ENCODE results near the gene ACTRT3.

Gene ACTRT3

GRCh38 chr3:169792359-169792758, 23.0 kb upstream of the ACTRT3 start:
- H3K9me2 ChIP-seq (ENCODE audit: low read depth, low read length): no peaks in the 10 kb centered on the region
- no peak overlapping the region for H3K9ac ChIP-seq (ENCODE audit: low read length)
- no peak overlapping the region for H3K27ac ChIP-seq (ENCODE audit: low read depth, low read length, poor library complexity, severe bottlenecking)
- H3F3A ChIP-seq (ENCODE audit: insufficient read depth, low read length): no peaks in the 10 kb centered on the region
- H3K36me3 ChIP-seq (ENCODE audit: insufficient read depth, low read length): peaks cover 35% of the 10 kb centered on the region
- no peak overlapping the region for H2AFZ ChIP-seq (ENCODE audit: low read length)
- no peaks in the 10 kb centered on the region for H3K9me3 ChIP-seq (ENCODE audit: low read length)
- no peaks in the 10 kb centered on the region for H3K4me1 ChIP-seq (ENCODE audit: insufficient read depth, low read length, severe bottlenecking)
- H3K79me2 ChIP-seq (ENCODE audit: insufficient read depth, low read length): no peaks in the 10 kb centered on the region
- H3K4me2 ChIP-seq (ENCODE audit: low read length): no peak overlapping the region
- no peaks in the 10 kb centered on the region for H3K27me3 ChIP-seq (ENCODE audit: insufficient read depth, low read length)
- no peak overlapping the region for H3K4me3 ChIP-seq (ENCODE audit: low read depth, low read length, poor library complexity, severe bottlenecking)
- H4K20me1 ChIP-seq (ENCODE audit: insufficient read depth, low read length): no peaks in the 10 kb centered on the region
- no peak for TF ChIP-seq EZH2 (IDR thresholded peaks at IDR 0.05; ENCODE audit: borderline replicate concordance, low read length)
- TF ChIP-seq CTCF (IDR thresholded peaks at IDR 0.05; ENCODE audit: low read length): no peak

- Histone ChIP-seq H3F3A (ENCODE audit: insufficient read depth, low read length) (no peaks in the 10 kb centered on the region), H3K4me2 (ENCODE audit: low read length) (no peak overlapping the region), H3K4me3 (ENCODE audit: low read depth, low read length, poor library complexity, severe bottlenecking) (no peak overlapping the region), H3K9me3 (ENCODE audit: low read length) (no peaks in the 10 kb centered on the region), H3K9me2 (ENCODE audit: low read depth, low read length) (no peaks in the 10 kb centered on the region), H3K27me3 (ENCODE audit: insufficient read depth, low read length) (no peaks in the 10 kb centered on the region), H3K27ac (ENCODE audit: low read depth, low read length, poor library complexity, severe bottlenecking) (no peak overlapping the region), H2AFZ (ENCODE audit: low read length) (no peak overlapping the region), H3K9ac (ENCODE audit: low read length) (no peak overlapping the region), H4K20me1 (ENCODE audit: insufficient read depth, low read length) (no peaks in the 10 kb centered on the region), H3K4me1 (ENCODE audit: insufficient read depth, low read length, severe bottlenecking) (no peaks in the 10 kb centered on the region), H3K36me3 (ENCODE audit: insufficient read depth, low read length) (peaks cover 50% of the 10 kb centered on the region), H3K79me2 (ENCODE audit: insufficient read depth, low read length) (no peaks in the 10 kb centered on the region)
- no peak for TF ChIP-seq CTCF (IDR thresholded peaks at IDR 0.05; ENCODE audit: low read length)
Observed at GRCh38 chr3:169790687-169791429, 21.5 kb upstream of the ACTRT3 start.

GRCh38 chr3:169790219-169790618, 20.9 kb upstream of the ACTRT3 start:
- TF ChIP-seq EZH2 (IDR thresholded peaks at IDR 0.05; ENCODE audit: borderline replicate concordance, low read length): no peak
- TF ChIP-seq CTCF (IDR thresholded peaks at IDR 0.05; ENCODE audit: low read length): no peak
- H3K9ac ChIP-seq (ENCODE audit: low read length): no peak overlapping the region
- no peak overlapping the region for H3K4me3 ChIP-seq (ENCODE audit: low read depth, low read length, poor library complexity, severe bottlenecking)
- no peaks in the 10 kb centered on the region for H4K20me1 ChIP-seq (ENCODE audit: insufficient read depth, low read length)
- no peaks in the 10 kb centered on the region for H3K9me3 ChIP-seq (ENCODE audit: low read length)
- H3K27me3 ChIP-seq (ENCODE audit: insufficient read depth, low read length): no peaks in the 10 kb centered on the region
- no peaks in the 10 kb centered on the region for H3K9me2 ChIP-seq (ENCODE audit: low read depth, low read length)
- no peaks in the 10 kb centered on the region for H3F3A ChIP-seq (ENCODE audit: insufficient read depth, low read length)
- H3K36me3 ChIP-seq (ENCODE audit: insufficient read depth, low read length): peaks cover 57% of the 10 kb centered on the region
- H3K79me2 ChIP-seq (ENCODE audit: insufficient read depth, low read length): no peaks in the 10 kb centered on the region
- no peak overlapping the region for H3K4me2 ChIP-seq (ENCODE audit: low read length)
- no peak overlapping the region for H2AFZ ChIP-seq (ENCODE audit: low read length)
- H3K4me1 ChIP-seq (ENCODE audit: insufficient read depth, low read length, severe bottlenecking): no peaks in the 10 kb centered on the region
- no peak overlapping the region for H3K27ac ChIP-seq (ENCODE audit: low read depth, low read length, poor library complexity, severe bottlenecking)
